ENCODE data around the gene SPECC1.
"Not testable (repeated sequence)": the region's sequence is repeated elsewhere in the genome, so short reads cannot be mapped to it uniquely, and the experiment has no call there.

The SPECC1 gene

GRCh38 chr17:20092973-20093626, 83.9 kb downstream of the SPECC1 start:
- no peak overlapping the region for H3K4me3 ChIP-seq (ENCODE audit: control insufficient read depth, low read depth, low read length)
- no peak for DNase-seq (ENCODE audit: low read depth)
- no peak for TF ChIP-seq CTCF (IDR thresholded peaks at IDR 0.05; ENCODE audit: control insufficient read depth, insufficient read depth, low read depth, low read length, missing control alignments)

- TF ChIP-seq CTCF (IDR thresholded peaks at IDR 0.05; ENCODE audit: control insufficient read depth, insufficient read depth, low read depth, low read length, missing control alignments) = no peak
- no peak overlapping the region for H3K4me3 ChIP-seq (ENCODE audit: control insufficient read depth, low read depth, low read length)
Observed at GRCh38 chr17:20094777-20095176, 85.6 kb downstream of the SPECC1 start.

GRCh38 chr17:20095336-20096080, 86.3 kb downstream of the SPECC1 start:
- no peak for DNase-seq (ENCODE audit: low read depth)
- H3K4me3 ChIP-seq (ENCODE audit: control insufficient read depth, low read depth, low read length) = no peak overlapping the region
- peak; percentile 42 for TF ChIP-seq CTCF (IDR thresholded peaks at IDR 0.05; ENCODE audit: control insufficient read depth, insufficient read depth, low read depth, low read length, missing control alignments)

More at GRCh38 chr17:20094777-20095176, 85.6 kb downstream of the SPECC1 start:
- DNase-seq (ENCODE audit: low read depth) = no peak

- no peak for TF ChIP-seq CTCF (IDR thresholded peaks at IDR 0.05; ENCODE audit: control insufficient read depth, insufficient read depth, low read depth, low read length, missing control alignments)
- DNase-seq (ENCODE audit: low read depth) = no peak
- no peak overlapping the region for H3K4me3 ChIP-seq (ENCODE audit: control insufficient read depth, low read depth, low read length)
Observed at GRCh38 chr17:20096430-20096829, 87.3 kb downstream of the SPECC1 start.

GRCh38 chr17:20097330-20097729, 88.2 kb downstream of the SPECC1 start:
- H3K4me3 ChIP-seq (ENCODE audit: control insufficient read depth, low read depth, low read length) = no peak overlapping the region
- no peak for DNase-seq (ENCODE audit: low read depth)
- no peak for TF ChIP-seq CTCF (IDR thresholded peaks at IDR 0.05; ENCODE audit: control insufficient read depth, insufficient read depth, low read depth, low read length, missing control alignments)

GRCh38 chr17:20098314-20098713, 89.2 kb downstream of the SPECC1 start:
- no peak for TF ChIP-seq CTCF (IDR thresholded peaks at IDR 0.05; ENCODE audit: control insufficient read depth, insufficient read depth, low read depth, low read length, missing control alignments)
- no peak for DNase-seq (ENCODE audit: low read depth)
- H3K4me3 ChIP-seq (ENCODE audit: control insufficient read depth, low read depth, low read length) = no peak overlapping the region

- DNase-seq (ENCODE audit: low read depth); H3K4me3 ChIP-seq (ENCODE audit: control insufficient read depth, low read depth, low read length): not testable (repeated sequence)
Observed at GRCh38 chr17:20100806-20101205, 91.6 kb downstream of the SPECC1 start.

Data from AG09309 (cell line).